GM11168 (cell line): ENCODE data around the gene IL21.

Experiments used
- in situ Hi-C: fragments of 300-500 bp; cut with MboI; formaldehyde crosslinking; loops from one replicate; pipeline ENCODE4 v1.12.0; 2022; ENCODE audit warnings: low sequenced_read_pairs; ENCODE audit not compliant: unreplicated experiment

Gene IL21

DNA sequence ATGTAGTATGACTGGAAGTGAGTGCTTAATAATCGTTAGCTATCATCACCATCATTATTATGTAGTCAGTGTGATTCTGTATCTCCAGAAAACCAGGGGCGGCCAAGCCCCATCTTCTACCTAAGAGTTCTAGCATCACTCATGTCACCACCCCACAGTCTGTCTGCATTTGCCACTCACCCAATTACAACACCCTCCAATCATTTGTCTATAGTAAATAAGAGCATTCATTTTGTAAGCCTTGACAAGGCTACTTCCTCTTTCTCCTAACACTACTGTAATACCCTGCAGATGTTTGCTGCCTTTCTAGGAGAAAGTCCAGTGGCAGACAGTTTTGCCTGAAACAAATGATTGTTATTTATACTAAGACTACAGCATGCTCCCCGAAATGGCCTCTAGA lies 15.8 kb upstream of the IL21 start:
- in situ Hi-C loops: no loop called here

GRCh38 chr4:122635205-122635604 lies 14.3 kb upstream of the IL21 start:
- in situ Hi-C loops: no loop called here

GRCh38 chr4:122633211-122633610 lies 12.3 kb upstream of the IL21 start:
- in situ Hi-C loops: no loop called here

- in situ Hi-C loops: no loop called here
These were observed 11.7 kb upstream of the IL21 start for GRCh38 chr4:122632396-122633143.

DNA sequence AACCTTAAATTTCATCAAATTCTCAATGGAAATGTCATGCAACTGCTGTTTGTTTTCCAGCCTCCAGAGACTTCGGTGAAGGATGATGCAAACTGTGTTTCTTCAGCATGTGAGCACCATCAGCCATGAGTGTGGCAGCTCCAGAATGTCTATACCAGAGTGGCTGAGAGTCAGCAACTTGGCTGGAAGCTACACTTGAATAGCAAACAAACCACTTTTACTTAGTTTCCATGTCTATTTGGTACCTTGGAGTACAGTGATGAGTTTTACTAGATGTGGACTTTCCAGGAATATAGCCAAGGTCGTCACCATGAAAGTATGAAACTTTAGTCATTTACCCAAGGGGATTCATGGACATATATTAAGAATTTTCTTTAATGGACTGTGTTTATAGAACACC lies 4.3 kb upstream of the IL21 start:
- in situ Hi-C loops: no loop called here

DNA sequence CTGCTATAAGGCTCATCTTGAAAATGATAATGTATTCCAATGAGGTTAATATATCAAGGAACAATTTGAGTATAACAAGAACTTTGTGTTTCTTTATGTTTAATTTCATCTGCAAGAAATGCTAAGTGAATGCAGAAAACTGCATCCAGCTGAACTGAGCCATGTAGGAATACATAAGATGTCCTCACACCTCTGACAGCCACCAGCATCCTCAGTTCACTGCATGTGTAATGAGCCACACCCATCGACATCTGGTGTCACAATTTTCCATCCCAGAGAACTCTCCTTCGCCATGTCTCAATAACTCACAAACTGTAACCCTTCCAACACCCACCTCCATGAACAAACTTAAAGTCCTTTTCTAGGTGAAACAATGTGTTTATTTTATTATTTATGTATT lies 3.3 kb upstream of the IL21 start:
- in situ Hi-C loops: loop anchor here (25.0 kb wide), 1 partner anchor 313 kb away; no protein-coding TSS in a partner anchor

- in situ Hi-C loops: loop anchor here (25.0 kb wide), 1 partner anchor 314 kb away; no protein-coding TSS in a partner anchor
These were observed 2.8 kb upstream of the IL21 start for GRCh38 chr4:122623637-122624166.

DNA sequence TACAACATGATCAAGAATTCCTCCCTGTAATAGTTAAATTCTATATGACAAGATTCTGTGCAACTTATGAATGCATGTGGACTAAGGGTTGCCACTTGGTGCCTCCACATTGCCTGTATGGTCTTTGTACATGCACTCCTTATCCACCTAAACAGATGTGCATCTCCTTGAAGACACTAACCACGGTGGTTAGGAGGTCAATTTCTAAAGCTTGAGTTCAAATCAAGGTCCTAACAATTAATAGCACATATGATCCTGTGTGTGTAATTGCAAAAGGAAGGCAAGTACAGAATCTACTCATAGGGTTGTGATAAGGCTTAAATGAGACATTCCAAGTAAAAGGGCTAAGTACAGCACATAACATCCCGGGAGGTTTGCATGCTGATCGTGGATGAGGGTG lies 1.5 kb upstream of the IL21 start:
- in situ Hi-C loops: loop anchor here (25.0 kb wide), 1 partner anchor 315 kb away; no protein-coding TSS in a partner anchor

DNA sequence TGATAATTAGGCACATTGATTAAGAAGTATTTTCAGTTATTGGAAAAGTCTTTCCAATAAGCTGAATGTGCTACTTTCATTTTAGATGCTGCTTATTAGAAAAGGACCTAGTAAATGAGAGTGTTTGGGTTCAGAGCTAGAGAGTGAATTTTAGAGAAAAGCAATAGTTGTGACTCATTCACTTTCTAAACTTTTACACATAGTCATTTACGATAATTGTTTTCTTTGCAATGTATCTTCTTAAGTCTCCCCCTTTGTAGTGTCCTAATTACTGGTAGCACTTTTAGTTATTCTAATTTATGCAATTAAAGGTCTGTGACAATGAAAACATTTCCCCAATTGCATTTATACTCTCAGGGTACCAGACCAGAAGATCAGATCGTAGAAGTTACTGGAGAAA lies 1.3 kb downstream of the IL21 start:
- in situ Hi-C loops: loop anchor here (25.0 kb wide), 1 partner anchor 318 kb away; no protein-coding TSS in a partner anchor

DNA sequence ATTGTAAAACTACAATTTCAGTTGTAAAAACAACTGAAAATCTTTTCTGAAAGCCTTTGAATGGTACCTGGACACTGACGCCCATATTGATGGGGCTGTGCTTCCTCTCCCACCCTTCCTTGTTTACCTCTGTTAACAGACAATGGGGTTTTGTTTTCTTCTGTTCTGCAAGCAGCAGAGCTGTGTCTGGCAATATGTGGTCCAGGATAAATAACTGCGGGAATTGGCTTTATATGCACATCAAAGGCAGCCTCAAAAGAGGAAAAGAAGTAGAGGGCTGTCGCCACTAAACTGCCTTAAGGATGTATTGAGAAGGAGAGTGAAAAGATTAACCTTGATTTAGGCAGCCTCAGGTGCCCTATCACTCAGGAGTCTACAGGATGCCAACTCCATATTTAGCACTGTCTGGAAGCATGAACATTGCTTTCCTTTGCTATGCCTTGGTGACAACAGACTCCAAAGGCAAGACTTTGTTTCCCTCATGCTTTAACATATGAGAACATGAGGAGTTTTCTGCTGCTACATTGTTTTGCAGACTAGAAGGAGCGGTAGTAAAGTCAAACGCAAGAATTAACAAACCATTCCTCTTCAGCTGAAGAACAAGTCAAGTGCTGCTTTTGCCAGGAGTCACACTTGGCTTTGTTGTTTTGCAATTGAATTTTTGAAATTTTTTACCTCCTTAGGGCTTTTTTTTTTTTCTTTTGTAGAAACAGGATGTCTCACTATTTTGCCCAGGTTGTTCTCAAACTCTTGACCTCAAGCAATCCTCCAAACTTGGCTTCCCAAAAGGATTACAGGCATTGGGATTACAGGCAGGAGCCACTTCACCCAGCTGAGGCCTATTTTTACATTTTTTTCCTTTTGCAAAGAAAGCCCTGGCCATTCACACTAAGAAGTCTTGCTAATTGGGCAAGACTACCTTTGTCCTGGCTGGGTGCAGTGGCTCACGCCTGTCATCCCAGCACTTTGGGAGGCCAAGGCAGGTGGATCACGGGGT lies 3.0 kb downstream of the IL21 start:
- in situ Hi-C loops: loop anchor here (25.0 kb wide), 1 partner anchor 319 kb away; no protein-coding TSS in a partner anchor

GRCh38 chr4:122616915-122617596 lies 3.8 kb downstream of the IL21 start:
- in situ Hi-C loops: loop anchor here (25.0 kb wide), 1 partner anchor 320 kb away; no protein-coding TSS in a partner anchor

DNA sequence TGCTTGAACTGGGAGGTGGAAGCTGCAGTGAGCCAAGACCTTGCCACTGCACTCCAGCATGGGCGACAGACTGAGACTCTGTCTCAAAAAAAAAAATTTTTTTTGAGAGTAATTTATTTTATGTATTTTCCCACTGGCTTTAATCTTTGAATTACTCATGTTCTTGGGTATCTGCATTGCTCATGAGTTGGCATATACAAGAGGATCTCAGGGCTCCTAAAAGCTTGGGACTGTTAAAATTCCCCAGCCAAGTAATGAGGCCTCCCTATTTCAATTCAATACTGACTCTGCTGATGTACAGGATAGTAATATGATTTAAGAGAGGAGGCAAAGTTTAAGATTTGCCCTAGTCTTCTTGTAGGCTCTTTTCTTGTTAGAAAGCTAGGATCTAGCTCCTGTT lies 6.2 kb downstream of the IL21 start:
- in situ Hi-C loops: loop anchor here (25.0 kb wide), 1 partner anchor 323 kb away; no protein-coding TSS in a partner anchor

DNA sequence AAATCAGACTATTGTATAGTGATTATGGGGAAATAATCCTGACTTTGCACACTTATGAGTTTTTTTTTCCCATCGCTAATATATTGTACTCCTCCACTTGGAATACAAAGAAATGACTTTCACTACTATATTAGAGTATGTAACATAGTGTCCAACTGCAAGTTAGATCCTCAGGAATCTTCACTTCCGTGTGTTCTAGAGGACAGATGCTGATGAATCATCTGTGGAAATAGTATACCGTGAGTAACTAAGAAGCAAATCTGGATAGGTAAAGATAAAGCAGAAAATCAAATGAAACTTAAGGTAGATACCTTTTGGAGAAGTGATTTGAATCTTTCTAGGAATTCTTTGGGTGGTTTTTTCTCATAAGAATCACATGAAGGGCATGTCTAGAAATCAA lies 8.3 kb downstream of the IL21 start:
- in situ Hi-C loops: loop anchor here (25.0 kb wide), 1 partner anchor 325 kb away; no protein-coding TSS in a partner anchor

DNA sequence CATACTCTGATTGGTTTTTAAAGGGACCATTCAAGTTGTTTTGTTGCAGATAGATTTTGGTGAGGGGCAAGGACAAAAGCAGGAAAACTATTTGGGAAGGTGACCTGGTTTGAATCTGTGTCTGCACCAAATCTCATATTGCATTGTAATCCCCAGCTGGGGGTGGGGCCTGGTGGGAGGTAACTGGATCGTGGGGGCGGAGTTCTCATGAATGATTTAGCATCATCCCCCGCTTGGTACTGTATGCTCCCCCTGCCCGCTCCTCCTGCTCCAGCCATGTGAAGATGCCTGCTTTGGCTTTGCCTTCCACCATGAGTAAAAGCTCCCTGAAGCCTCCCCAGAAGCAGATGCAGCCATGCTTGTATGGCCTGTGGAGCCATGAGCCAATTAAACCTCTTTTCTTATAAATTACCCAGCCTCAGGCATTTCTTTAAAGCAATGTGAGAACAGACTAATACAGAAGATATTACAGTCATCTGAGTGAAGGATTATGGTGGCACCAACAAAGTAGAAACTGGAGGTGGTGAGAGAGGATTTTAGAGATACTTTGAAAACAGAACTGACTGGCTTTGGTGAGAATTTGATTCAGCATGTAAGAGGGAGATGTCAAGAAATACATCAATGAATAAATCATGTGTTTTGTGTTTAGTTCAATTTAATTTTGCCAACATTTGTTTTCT lies 14.4 kb downstream of the IL21 start:
- in situ Hi-C loops: loop anchor here (10.0 to 25.0 kb wide), 2 partner anchors 108 to 331 kb away; no protein-coding TSS in a partner anchor

GRCh38 chr4:122604146-122604545 lies 16.7 kb downstream of the IL21 start:
- in situ Hi-C loops: loop anchor here (10.0 to 25.0 kb wide), 2 partner anchors 111 to 333 kb away; no protein-coding TSS in a partner anchor

DNA sequence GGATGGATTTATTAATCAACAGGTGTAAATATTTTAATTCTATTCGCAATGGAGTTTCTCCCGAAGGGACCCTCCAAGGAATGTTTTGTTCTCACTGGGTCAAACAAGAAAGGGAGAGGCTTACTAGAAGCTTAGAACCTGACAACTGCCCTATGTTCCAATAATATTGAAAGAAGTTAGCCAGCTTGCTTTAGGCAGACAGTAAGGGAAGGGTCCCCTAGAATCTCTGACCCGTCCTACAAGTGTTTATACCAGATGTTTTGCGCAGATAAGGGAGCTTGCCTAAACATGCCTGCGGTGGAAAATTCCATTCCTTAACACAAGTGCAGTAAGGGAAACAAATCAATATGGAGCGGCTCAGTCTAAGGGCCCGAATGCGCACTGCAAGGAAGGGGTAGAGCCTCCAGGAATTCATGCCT lies 17.7 kb downstream of the IL21 start:
- in situ Hi-C loops: loop anchor here (10.0 to 25.0 kb wide), 2 partner anchors 112 to 334 kb away; no protein-coding TSS in a partner anchor

DNA sequence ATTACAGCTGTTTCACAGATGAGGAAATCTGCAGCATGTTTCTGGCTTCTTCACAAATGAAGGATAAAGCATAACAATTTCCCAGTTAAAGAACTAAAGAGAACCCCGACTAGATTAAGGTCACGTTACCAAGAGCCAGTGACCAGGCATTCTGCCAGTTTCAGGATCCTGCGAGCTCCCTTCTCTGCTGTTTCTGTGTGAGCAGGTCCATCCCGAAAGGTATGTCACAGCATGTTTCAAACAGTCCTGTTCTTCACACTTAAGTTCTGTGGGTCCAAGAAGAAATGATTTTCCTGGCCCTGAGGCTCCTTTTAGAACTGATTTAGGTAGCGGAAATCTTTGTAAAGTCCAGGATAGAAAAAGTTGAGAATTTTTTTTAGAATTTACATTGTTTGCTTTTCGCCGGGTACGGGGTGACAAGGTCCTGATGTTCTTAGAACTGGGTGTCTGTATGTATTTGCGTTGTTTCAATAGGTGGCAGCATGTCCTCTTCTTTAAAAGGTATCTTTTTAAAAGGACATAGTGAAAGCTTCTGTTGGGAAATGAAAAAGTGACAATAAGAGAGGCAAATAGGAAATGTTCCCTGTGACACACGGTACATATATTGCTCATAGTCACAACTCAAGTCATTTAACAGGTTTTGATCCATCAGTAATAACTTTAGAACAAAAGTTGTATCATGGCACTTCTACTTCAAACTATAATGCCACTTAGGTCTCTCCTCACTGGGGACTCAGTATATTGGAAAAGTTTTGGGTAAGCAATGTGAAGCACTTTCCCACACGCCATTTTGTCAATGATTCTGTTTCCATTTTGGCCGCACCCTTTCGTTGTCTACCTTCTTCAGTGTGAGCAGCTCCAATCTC lies 18.4 kb downstream of the IL21 start:
- in situ Hi-C loops: loop anchor here (10.0 to 25.0 kb wide), 2 partner anchors 112 to 335 kb away; no protein-coding TSS in a partner anchor

DNA sequence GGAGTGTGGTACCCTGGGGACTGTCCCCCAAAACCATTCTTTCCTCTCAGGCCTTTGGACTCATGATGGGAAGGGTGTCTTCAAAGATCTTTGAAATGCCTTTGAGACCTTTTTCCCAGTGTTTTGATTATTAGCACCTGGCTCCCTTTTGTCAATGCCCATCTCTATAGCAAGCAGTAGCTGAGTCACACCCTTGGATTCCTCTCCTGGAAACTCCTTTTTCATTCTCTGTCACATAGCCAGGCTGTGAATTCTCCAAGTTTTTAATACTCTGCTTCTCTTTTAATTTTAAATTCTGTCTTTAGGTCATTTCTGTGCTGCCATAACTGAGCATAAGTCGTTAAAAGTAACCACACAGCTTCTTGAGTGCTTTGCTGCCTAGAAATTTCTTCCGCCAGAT lies 29.7 kb downstream of the IL21 start:
- in situ Hi-C loops: no loop called here
